Measurements from ENCODE around the gene PER2. TPM values are rescaled to one million over a fixed set of nuclear protein-coding genes. Genes with fewer than 3 reads are reported as not detected.

The PER2 gene
- total and polyA plus RNA-seq, 2 of the 13 experiments (the other 11 are each of a cell fraction or from before 2014, with no cell fraction given) = 5.1 to 9.4 TPM

GRCh38 chr2:238238766-238239542 lies 49.5 kb downstream of the PER2 start (continued):
- no peak for TF ChIP-seq ZNF34 (CRISPR knock-in tag; IDR thresholded peaks at IDR 0.05; ENCODE audit: borderline replicate concordance)
- peak; percentile 86 for TF ChIP-seq THAP9 (CRISPR knock-in tag; IDR thresholded peaks at IDR 0.05; ENCODE audit: borderline replicate concordance)
- TF ChIP-seq HOXA5 (CRISPR knock-in tag; IDR thresholded peaks at IDR 0.05) = peak; percentile 88
- TF ChIP-seq NPAS2 (CRISPR knock-in tag; IDR thresholded peaks at IDR 0.05; ENCODE audit: borderline replicate concordance) = peak; percentile 78; the same call in 1 of the 2 replicates
- peak; percentile 98 for TF ChIP-seq MLXIP (CRISPR knock-in tag; IDR thresholded peaks at IDR 0.05; ENCODE audit: borderline replicate concordance)
- 0 out of 2 replicates have a peak, but pooled peaks have one; percentile 43 for TF ChIP-seq ZNF577 (CRISPR knock-in tag; IDR thresholded peaks at IDR 0.05; ENCODE audit: borderline replicate concordance, low read depth)
- TF ChIP-seq NCOA5 (CRISPR knock-in tag; IDR thresholded peaks at IDR 0.05) = no peak
- TF ChIP-seq PATZ1 (CRISPR knock-in tag; IDR thresholded peaks at IDR 0.05) = peak; percentile 47; the same call in 1 of the 2 replicates
- TF ChIP-seq MTF1 (CRISPR knock-in tag; IDR thresholded peaks at IDR 0.05) = peak; percentile 97
- no peak for TF ChIP-seq ZNF850 (CRISPR knock-in tag; conservative IDR thresholded peaks at IDR 0.05)
- peak; percentile 98 for TF ChIP-seq ZBTB44 (CRISPR knock-in tag; IDR thresholded peaks at IDR 0.05)
- peak; percentile 24; the same call in 1 of the 2 replicates for TF ChIP-seq PHF21A (CRISPR knock-in tag; IDR thresholded peaks at IDR 0.05)
- peak; percentile 61; the same call in 1 of the 2 replicates for TF ChIP-seq HDAC2 (CRISPR knock-in tag; IDR thresholded peaks at IDR 0.05)
- peak; percentile 77; the same call in 1 of the 2 replicates for TF ChIP-seq MAF1 (CRISPR knock-in tag; IDR thresholded peaks at IDR 0.05; ENCODE audit: borderline replicate concordance)
- TF ChIP-seq PPARG (CRISPR knock-in tag; conservative IDR thresholded peaks at IDR 0.05) = peak; percentile 65
- TF ChIP-seq ZNF124 (CRISPR knock-in tag; IDR thresholded peaks at IDR 0.05) = peak; percentile 82; the same call in 1 of the 2 replicates
- peak; percentile 96 for TF ChIP-seq ARHGAP35 (CRISPR knock-in tag; IDR thresholded peaks at IDR 0.05; ENCODE audit: borderline replicate concordance)
- no peak for TF ChIP-seq MBNL3 (CRISPR knock-in tag; conservative IDR thresholded peaks at IDR 0.05)
- TF ChIP-seq RFX5 (IDR thresholded peaks at IDR 0.05; ENCODE audit: low read depth, low read length) = no peak
- TF ChIP-seq NFATC3 (CRISPR knock-in tag; IDR thresholded peaks at IDR 0.05) = peak; percentile 67
